SK-N-SH treated with all-trans-retinoic acid at 6 μM for 48 hours (cell line): ENCODE results near the gene KIAA1549.

Experiments used
- ATAC-seq: fragments of 200-7000 bp; cut with Tn5 transposase; 3 replicates; pipeline ENCODE4 v1.9.1; 2020; ENCODE audit warnings: mild to moderate bottlenecking, moderate library complexity
- ARNTL ChIP-seq: fragments of 450-650 bp; formaldehyde crosslinking; IDR thresholded peaks from 2 replicates; pipeline ENCODE4 v1.5.0; 2020; ENCODE audit warnings: low read depth, mild to moderate bottlenecking, moderate library complexity, borderline replicate concordance
- BACH2 ChIP-seq: fragments of 250-450 bp; sonication (Bioruptor Pico); IDR thresholded peaks from 2 replicates; pipeline ENCODE4 v1.9.0; 2021; ENCODE audit warnings: mild to moderate bottlenecking, borderline replicate concordance
- CREB5 ChIP-seq: fragments of 250-450 bp; sonication (Bioruptor Pico); IDR thresholded peaks from 2 replicates; pipeline ENCODE4 v1.5.1; 2020; ENCODE audit warnings: low read depth, mild to moderate bottlenecking, moderate library complexity
- CSDC2 ChIP-seq: fragments of 250-450 bp; sonication (Bioruptor Pico); IDR thresholded peaks from 2 replicates; pipeline ENCODE4 v1.5.0; 2020; ENCODE audit warnings: mild to moderate bottlenecking, moderate library complexity
- ESRRG ChIP-seq: fragments of 250-450 bp; sonication (Bioruptor Pico); IDR thresholded peaks from 2 replicates; pipeline ENCODE4 v1.6.1; 2021; ENCODE audit warnings: mild to moderate bottlenecking
- GLIS3 ChIP-seq: fragments of 250-450 bp; sonication (Bioruptor Pico); IDR thresholded peaks from 2 replicates; pipeline ENCODE4 v1.5.0; 2020; ENCODE audit warnings: mild to moderate bottlenecking, moderate library complexity
- ISL1 ChIP-seq: fragments of 250-450 bp; sonication (Bioruptor Pico); IDR thresholded peaks from 2 replicates; pipeline ENCODE4 v2.1.2; 2022; ENCODE audit warnings: mild to moderate bottlenecking, moderate library complexity
- OSR1 ChIP-seq: fragments of 250-450 bp; sonication (Bioruptor Pico); IDR thresholded peaks from 2 replicates; pipeline ENCODE4 v1.8.0; 2022; ENCODE audit warnings: moderate library complexity, mild to moderate bottlenecking, inconsistent platforms
- PPARA ChIP-seq: fragments of 250-450 bp; sonication (Bioruptor Pico); IDR thresholded peaks from 2 replicates; pipeline ENCODE4 v1.5.0; 2020; ENCODE audit warnings: mild to moderate bottlenecking, borderline replicate concordance
- RARB ChIP-seq: fragments of 250-450 bp; sonication (Bioruptor Pico); IDR thresholded peaks from 2 replicates; pipeline ENCODE4 v1.8.0; 2021; ENCODE audit warnings: mild to moderate bottlenecking, moderate library complexity
- SNAI2 ChIP-seq: fragments of 250-450 bp; sonication (Bioruptor Pico); IDR thresholded peaks from 2 replicates; pipeline ENCODE4 v1.5.0; 2020; ENCODE audit warnings: mild to moderate bottlenecking, moderate library complexity
- TCF4 ChIP-seq: fragments of 250-450 bp; sonication (Bioruptor Pico); IDR thresholded peaks from 2 replicates; pipeline ENCODE4 v1.8.0; 2021; ENCODE audit warnings: mild to moderate bottlenecking, moderate library complexity, borderline replicate concordance
- TOX ChIP-seq: fragments of 250-450 bp; sonication (Bioruptor Pico); IDR thresholded peaks from 2 replicates; pipeline ENCODE4 v1.8.0; 2021; ENCODE audit warnings: mild to moderate bottlenecking, moderate library complexity, borderline replicate concordance
- ZC3H10 ChIP-seq: fragments of 250-450 bp; sonication (Bioruptor Pico); IDR thresholded peaks from 2 replicates; pipeline ENCODE4 v1.5.1; 2021; ENCODE audit warnings: mild to moderate bottlenecking, moderate library complexity
- ZFP3 ChIP-seq: fragments of 250-450 bp; sonication (Bioruptor Pico); IDR thresholded peaks from 2 replicates; pipeline ENCODE4 v1.5.0; 2020; ENCODE audit warnings: mild to moderate bottlenecking, moderate library complexity
- ZFP30 ChIP-seq: fragments of 450-650 bp; formaldehyde crosslinking; IDR thresholded peaks from 2 replicates; pipeline ENCODE4 v1.5.0; 2022; ENCODE audit warnings: mild to moderate bottlenecking, moderate library complexity
- ZNF565 ChIP-seq: fragments of 450-650 bp; formaldehyde crosslinking; conservative IDR thresholded peaks from 2 replicates; pipeline ENCODE4 v1.5.0; 2020; ENCODE audit warnings: low read depth, mild to moderate bottlenecking, moderate library complexity
- ZNF70 ChIP-seq: fragments of 450-650 bp; formaldehyde crosslinking; IDR thresholded peaks from 2 replicates; pipeline ENCODE4 v1.5.0; 2020; ENCODE audit warnings: mild to moderate bottlenecking, moderate library complexity
- ZNF8 ChIP-seq: fragments of 450-650 bp; formaldehyde crosslinking; IDR thresholded peaks from 2 replicates; pipeline ENCODE4 v1.5.0; 2020; ENCODE audit warnings: mild to moderate bottlenecking, moderate library complexity
- TF ChIP-seq, protein P1 (sequence below): fragments of 250-450 bp; sonication (Bioruptor Pico); IDR thresholded peaks from 2 replicates; pipeline ENCODE4 v1.8.0; 2020; ENCODE audit warnings: mild to moderate bottlenecking, moderate library complexity, borderline replicate concordance
- TF ChIP-seq, protein P2 (sequence below): fragments of 250-450 bp; sonication (Bioruptor Pico); IDR thresholded peaks from 2 replicates; pipeline ENCODE4 v1.5.0; 2020; ENCODE audit warnings: mild to moderate bottlenecking, moderate library complexity
- TF ChIP-seq, protein P3 (sequence below): fragments of 250-450 bp; sonication (Bioruptor Pico); IDR thresholded peaks from 2 replicates; pipeline ENCODE4 v1.5.1; 2021; ENCODE audit warnings: mild to moderate bottlenecking, moderate library complexity

KIAA1549 gene

GRCh38 chr7:138932427-138932826 is 48.8 kb downstream of the KIAA1549 start:
- TF ChIP-seq, protein P1, sequence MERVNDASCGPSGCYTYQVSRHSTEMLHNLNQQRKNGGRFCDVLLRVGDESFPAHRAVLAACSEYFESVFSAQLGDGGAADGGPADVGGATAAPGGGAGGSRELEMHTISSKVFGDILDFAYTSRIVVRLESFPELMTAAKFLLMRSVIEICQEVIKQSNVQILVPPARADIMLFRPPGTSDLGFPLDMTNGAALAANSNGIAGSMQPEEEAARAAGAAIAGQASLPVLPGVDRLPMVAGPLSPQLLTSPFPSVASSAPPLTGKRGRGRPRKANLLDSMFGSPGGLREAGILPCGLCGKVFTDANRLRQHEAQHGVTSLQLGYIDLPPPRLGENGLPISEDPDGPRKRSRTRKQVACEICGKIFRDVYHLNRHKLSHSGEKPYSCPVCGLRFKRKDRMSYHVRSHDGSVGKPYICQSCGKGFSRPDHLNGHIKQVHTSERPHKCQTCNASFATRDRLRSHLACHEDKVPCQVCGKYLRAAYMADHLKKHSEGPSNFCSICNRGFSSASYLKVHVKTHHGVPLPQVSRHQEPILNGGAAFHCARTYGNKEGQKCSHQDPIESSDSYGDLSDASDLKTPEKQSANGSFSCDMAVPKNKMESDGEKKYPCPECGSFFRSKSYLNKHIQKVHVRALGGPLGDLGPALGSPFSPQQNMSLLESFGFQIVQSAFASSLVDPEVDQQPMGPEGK (CRISPR knock-in tag) = no peak
- no peak for TF ChIP-seq CREB5 (CRISPR knock-in tag)
- no peak for TF ChIP-seq CSDC2
- TF ChIP-seq PPARA = no peak
- TF ChIP-seq ZFP30 (CRISPR knock-in tag) = no peak
- TF ChIP-seq ESRRG (CRISPR knock-in tag) = no peak
- no peak for TF ChIP-seq SNAI2 (CRISPR knock-in tag)
- no peak for TF ChIP-seq ISL1
- no peak for TF ChIP-seq TOX
- TF ChIP-seq, protein P2, sequence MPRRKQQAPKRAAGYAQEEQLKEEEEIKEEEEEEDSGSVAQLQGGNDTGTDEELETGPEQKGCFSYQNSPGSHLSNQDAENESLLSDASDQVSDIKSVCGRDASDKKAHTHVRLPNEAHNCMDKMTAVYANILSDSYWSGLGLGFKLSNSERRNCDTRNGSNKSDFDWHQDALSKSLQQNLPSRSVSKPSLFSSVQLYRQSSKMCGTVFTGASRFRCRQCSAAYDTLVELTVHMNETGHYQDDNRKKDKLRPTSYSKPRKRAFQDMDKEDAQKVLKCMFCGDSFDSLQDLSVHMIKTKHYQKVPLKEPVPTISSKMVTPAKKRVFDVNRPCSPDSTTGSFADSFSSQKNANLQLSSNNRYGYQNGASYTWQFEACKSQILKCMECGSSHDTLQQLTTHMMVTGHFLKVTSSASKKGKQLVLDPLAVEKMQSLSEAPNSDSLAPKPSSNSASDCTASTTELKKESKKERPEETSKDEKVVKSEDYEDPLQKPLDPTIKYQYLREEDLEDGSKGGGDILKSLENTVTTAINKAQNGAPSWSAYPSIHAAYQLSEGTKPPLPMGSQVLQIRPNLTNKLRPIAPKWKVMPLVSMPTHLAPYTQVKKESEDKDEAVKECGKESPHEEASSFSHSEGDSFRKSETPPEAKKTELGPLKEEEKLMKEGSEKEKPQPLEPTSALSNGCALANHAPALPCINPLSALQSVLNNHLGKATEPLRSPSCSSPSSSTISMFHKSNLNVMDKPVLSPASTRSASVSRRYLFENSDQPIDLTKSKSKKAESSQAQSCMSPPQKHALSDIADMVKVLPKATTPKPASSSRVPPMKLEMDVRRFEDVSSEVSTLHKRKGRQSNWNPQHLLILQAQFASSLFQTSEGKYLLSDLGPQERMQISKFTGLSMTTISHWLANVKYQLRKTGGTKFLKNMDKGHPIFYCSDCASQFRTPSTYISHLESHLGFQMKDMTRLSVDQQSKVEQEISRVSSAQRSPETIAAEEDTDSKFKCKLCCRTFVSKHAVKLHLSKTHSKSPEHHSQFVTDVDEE = no peak
- no peak for TF ChIP-seq ZNF8
- TF ChIP-seq ZNF565 (CRISPR knock-in tag) = no peak
- no peak for TF ChIP-seq ZC3H10 (CRISPR knock-in tag)
- TF ChIP-seq ARNTL = no peak
- no peak for ATAC-seq

DNA sequence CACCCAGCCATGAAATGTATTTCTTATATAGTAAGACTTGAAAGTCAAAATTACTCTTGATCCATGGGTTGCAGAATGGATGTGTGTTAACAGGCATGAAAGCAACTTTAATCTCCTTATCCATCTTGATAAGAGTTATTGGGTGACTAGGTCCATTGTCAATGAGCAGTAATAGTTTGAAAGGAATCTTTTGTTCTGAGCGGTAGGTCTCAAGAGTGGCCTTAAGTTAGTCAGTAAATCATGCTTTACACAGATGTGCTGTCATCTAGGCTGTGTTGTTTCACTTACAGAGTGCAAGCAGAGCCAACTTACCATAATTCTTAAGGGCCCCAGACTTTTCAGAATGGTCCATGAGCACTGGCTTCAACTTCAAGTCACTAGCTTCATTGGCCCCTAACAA is 51.2 kb downstream of the KIAA1549 start:
- no peak for ATAC-seq
- TF ChIP-seq TCF4 (CRISPR knock-in tag) (no peak), ZNF70 (CRISPR knock-in tag) (no peak), TOX (no peak), ARNTL (no peak), ZFP3 (no peak), GLIS3 (CRISPR knock-in tag) (no peak), OSR1 (no peak), BACH2 (CRISPR knock-in tag) (no peak), SNAI2 (CRISPR knock-in tag) (no peak), ZNF8 (no peak), CREB5 (CRISPR knock-in tag) (no peak), PPARA (no peak), ZFP30 (CRISPR knock-in tag) (no peak), ZNF565 (CRISPR knock-in tag) (no peak), ZC3H10 (CRISPR knock-in tag) (no peak), CSDC2 (no peak), RARB (CRISPR knock-in tag) (no peak)

DNA sequence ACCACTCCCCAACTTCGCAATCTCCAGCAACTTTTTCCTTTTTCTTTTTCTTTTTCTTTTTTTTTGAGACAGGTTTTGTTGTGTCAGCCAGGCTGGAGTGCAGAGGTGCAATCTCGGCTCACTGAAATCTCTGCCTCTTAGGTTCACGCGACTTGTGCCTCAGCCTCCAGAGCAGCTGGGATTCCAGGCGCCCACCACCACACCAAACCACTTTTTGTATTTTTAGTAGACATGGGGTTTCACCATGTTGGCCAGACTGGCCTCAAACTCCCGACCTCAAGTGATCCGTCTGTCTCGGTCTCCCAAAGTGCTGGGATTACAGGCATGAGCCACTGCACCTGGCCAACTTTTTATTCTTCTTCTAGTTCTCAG is 55.0 kb downstream of the KIAA1549 start:
- no peak for TF ChIP-seq OSR1
- ATAC-seq = peak; percentile 46; the same call in 2 of the 3 replicates

- ATAC-seq = no peak
- TF ChIP-seq ZNF70 (CRISPR knock-in tag) (no peak), CREB5 (CRISPR knock-in tag) (no peak), SNAI2 (CRISPR knock-in tag) (no peak), TOX (no peak), RARB (CRISPR knock-in tag) (no peak), PPARA (no peak), CSDC2 (no peak), BACH2 (CRISPR knock-in tag) (no peak), ZC3H10 (CRISPR knock-in tag) (no peak), ZFP30 (CRISPR knock-in tag) (no peak), ZFP3 (no peak), ISL1 (no peak), ARNTL (no peak), ESRRG (CRISPR knock-in tag) (no peak)
- TF ChIP-seq, protein P2 = no peak
- TF ChIP-seq, protein P3, sequence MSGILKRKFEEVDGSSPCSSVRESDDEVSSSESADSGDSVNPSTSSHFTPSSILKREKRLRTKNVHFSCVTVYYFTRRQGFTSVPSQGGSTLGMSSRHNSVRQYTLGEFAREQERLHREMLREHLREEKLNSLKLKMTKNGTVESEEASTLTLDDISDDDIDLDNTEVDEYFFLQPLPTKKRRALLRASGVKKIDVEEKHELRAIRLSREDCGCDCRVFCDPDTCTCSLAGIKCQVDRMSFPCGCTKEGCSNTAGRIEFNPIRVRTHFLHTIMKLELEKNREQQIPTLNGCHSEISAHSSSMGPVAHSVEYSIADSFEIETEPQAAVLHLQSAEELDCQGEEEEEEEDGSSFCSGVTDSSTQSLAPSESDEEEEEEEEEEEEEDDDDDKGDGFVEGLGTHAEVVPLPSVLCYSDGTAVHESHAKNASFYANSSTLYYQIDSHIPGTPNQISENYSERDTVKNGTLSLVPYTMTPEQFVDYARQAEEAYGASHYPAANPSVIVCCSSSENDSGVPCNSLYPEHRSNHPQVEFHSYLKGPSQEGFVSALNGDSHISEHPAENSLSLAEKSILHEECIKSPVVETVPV (CRISPR knock-in tag) = no peak
Observed at GRCh38 chr7:138924501-138925225, 56.5 kb downstream of the KIAA1549 start.
